HepG2 (cell line): ENCODE results near the gene CD68. TPM values are rescaled to one million over a fixed set of nuclear protein-coding genes. Genes with fewer than 3 reads are reported as not detected.

ENCODE experiments used
- CTCF ChIP-seq: sonication (generic); formaldehyde crosslinking; IDR thresholded peaks from 2 replicates; pipeline ENCODE4 v1.5.0; 2020; ENCODE audit warnings: mild to moderate bottlenecking, missing genetic modification reagents, moderate library complexity
- IRF1 ChIP-seq: sonication (generic); formaldehyde crosslinking; IDR thresholded peaks from 2 replicates; pipeline ENCODE4 v1.4.0; 2020; ENCODE audit warnings: low read depth, mild to moderate bottlenecking, missing genetic modification reagents
- SKIL ChIP-seq: sonication (generic); formaldehyde crosslinking; IDR thresholded peaks from 2 replicates; pipeline ENCODE4 v1.8.0; 2022; ENCODE audit warnings: missing genetic modification reagents, mild to moderate bottlenecking, moderate library complexity, borderline replicate concordance
- ZNF225 ChIP-seq: sonication (generic); formaldehyde crosslinking; IDR thresholded peaks from 2 replicates; pipeline ENCODE4 v1.4.0; 2020; ENCODE audit warnings: mild to moderate bottlenecking, missing genetic modification reagents
- polyA plus RNA-seq, 8 experiments: library from polyadenylated mRNA; depleted of rRNA in 3 of 8; stranded (reverse) in 7 of 8; unstranded in 1 of 8; fragments of >200 nt; fragmentation: Illumina TruSeq in 4 of 8; extraction: Trizol in 4 of 8; gene quantifications; 2 replicates each; pipeline versions ENCODE4 v1.2.1 to v1.2.3, GENCODE V29; 2011 to 2016; ENCODE audit warnings: low read depth in 4 of 8, missing spikeins in 1 of 8, mixed read lengths in 1 of 8; ENCODE audit not compliant: insufficient read depth in 1 of 8
- total RNA-seq, 5 experiments: library from RNA; depleted of rRNA; stranded (reverse); fragments of >200 nt; fragmentation: Illumina TruSeq; extraction: Trizol; gene quantifications; 2 replicates each; pipeline ENCODE4 v1.2.3, GENCODE V29; 2016; ENCODE audit warnings: low read depth in 1 of 5
- TF ChIP-seq, protein P1 (sequence below), 2 experiments: sonication (generic) in 1 of 2; formaldehyde crosslinking in 1 of 2; IDR thresholded peaks; 2 replicates each; pipeline versions ENCODE4 v1.4.0 to v1.6.1; 2018 to 2020; ENCODE audit warnings: missing genetic modification reagents in 2 of 2, borderline replicate concordance in 1 of 2, low read depth in 1 of 2, mild to moderate bottlenecking in 1 of 2, missing biosample characterization in 1 of 2
- TF ChIP-seq, protein P2 (sequence below): sonication (generic); formaldehyde crosslinking; IDR thresholded peaks from 2 replicates; pipeline ENCODE4 v1.4.0; 2020; ENCODE audit warnings: missing genetic modification reagents
- TF ChIP-seq, protein P3 (sequence below): sonication (generic); formaldehyde crosslinking; IDR thresholded peaks from 2 replicates; pipeline ENCODE4 v1.5.0; 2020; ENCODE audit warnings: mild to moderate bottlenecking, missing genetic modification reagents

The CD68 gene
- total and polyA plus RNA-seq, 2 of the 13 experiments (the other 11 are each of a cell fraction or from before 2014, with no cell fraction given), result 10.3 to 104 TPM

DNA sequence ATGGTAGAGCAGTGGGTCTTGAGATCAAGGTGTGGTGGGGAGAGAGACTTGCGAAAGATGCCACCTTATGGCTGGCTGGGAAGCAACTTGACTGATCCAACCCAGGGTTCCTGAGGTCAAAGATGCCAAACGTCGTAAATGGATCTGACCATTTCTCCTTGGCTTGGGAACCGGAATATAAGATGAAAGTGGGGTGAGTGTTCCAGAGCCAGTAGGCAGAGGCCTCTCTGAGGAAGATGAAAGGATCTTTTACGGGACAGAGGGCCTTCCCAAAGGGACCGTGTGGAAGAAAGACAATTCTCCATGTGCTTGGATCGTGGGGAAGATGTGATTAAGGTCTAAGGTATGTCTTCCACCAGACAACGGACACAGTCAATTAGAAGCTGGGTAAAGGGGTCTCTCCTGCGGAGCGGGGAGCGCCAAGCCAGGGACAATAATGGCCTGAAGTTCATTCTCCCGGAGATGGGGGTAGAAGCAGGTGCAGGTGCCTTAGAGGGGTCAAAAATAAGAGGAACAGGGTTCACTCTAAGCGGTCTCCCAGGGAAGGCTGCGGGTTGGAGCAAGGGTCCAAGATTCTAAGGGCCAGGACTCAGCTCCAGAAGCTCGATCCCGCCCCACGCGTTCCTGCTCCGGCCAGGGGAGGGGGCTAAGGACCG, 34.5 kb downstream of the CD68 start (continued):
- TF ChIP-seq SKIL (no peak), IRF1 (CRISPR knock-in tag) (no peak), CTCF (CRISPR knock-in tag) (peak; percentile 49), ZNF225 (CRISPR knock-in tag) (0 out of 2 replicates have a peak, but pooled peaks have one; percentile 29)
- TF ChIP-seq, protein P1, sequence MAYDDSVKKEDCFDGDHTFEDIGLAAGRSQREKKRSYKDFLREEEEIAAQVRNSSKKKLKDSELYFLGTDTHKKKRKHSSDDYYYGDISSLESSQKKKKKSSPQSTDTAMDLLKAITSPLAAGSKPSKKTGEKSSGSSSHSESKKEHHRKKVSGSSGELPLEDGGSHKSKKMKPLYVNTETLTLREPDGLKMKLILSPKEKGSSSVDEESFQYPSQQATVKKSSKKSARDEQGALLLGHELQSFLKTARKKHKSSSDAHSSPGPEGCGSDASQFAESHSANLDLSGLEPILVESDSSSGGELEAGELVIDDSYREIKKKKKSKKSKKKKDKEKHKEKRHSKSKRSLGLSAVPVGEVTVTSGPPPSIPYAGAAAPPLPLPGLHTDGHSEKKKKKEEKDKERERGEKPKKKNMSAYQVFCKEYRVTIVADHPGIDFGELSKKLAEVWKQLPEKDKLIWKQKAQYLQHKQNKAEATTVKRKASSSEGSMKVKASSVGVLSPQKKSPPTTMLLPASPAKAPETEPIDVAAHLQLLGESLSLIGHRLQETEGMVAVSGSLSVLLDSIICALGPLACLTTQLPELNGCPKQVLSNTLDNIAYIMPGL (CRISPR knock-in tag; IDR thresholded peaks at IDR 0.05; ENCODE audit: borderline replicate concordance in 1 of 2, low read depth in 1 of 2), result 0 out of 4 replicates have a peak, but pooled peaks have one; percentile 16 to 51
- TF ChIP-seq, protein P2, sequence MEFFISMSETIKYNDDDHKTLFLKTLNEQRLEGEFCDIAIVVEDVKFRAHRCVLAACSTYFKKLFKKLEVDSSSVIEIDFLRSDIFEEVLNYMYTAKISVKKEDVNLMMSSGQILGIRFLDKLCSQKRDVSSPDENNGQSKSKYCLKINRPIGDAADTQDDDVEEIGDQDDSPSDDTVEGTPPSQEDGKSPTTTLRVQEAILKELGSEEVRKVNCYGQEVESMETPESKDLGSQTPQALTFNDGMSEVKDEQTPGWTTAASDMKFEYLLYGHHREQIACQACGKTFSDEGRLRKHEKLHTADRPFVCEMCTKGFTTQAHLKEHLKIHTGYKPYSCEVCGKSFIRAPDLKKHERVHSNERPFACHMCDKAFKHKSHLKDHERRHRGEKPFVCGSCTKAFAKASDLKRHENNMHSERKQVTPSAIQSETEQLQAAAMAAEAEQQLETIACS (CRISPR knock-in tag), result no peak
- TF ChIP-seq, protein P3, sequence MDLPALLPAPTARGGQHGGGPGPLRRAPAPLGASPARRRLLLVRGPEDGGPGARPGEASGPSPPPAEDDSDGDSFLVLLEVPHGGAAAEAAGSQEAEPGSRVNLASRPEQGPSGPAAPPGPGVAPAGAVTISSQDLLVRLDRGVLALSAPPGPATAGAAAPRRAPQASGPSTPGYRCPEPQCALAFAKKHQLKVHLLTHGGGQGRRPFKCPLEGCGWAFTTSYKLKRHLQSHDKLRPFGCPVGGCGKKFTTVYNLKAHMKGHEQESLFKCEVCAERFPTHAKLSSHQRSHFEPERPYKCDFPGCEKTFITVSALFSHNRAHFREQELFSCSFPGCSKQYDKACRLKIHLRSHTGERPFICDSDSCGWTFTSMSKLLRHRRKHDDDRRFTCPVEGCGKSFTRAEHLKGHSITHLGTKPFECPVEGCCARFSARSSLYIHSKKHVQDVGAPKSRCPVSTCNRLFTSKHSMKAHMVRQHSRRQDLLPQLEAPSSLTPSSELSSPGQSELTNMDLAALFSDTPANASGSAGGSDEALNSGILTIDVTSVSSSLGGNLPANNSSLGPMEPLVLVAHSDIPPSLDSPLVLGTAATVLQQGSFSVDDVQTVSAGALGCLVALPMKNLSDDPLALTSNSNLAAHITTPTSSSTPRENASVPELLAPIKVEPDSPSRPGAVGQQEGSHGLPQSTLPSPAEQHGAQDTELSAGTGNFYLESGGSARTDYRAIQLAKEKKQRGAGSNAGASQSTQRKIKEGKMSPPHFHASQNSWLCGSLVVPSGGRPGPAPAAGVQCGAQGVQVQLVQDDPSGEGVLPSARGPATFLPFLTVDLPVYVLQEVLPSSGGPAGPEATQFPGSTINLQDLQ (CRISPR knock-in tag), result 0 out of 2 replicates have a peak, but pooled peaks have one; percentile 23
